ENCODE measurements around the gene NACC1.

Gene NACC1

GRCh38 chr19:13073263-13073662, 44.8 kb upstream of the NACC1 start:
- no peak for TF ChIP-seq CTCF (IDR thresholded peaks at IDR 0.05; ENCODE audit: control extremely low read depth, extremely low read depth, low read depth, missing control alignments)
- CTCF ChIA-PET: interaction anchor here (0.9 to 10.8 kb wide), 6 partner anchors 9 to 300 kb away, joined by 3 to 102 read pairs (median 8); no protein-coding TSS in a partner anchor
- POLR2A ChIA-PET: no interaction called here
- no peak for DNase-seq (ENCODE audit: extremely low spot score)

GRCh38 chr19:13074378-13074777, 43.7 kb upstream of the NACC1 start:
- DNase-seq (ENCODE audit: extremely low spot score): no peak
- CTCF ChIA-PET: interaction anchor here (1.3 to 10.8 kb wide), 4 partner anchors 10 to 109 kb away, joined by 3 to 102 read pairs (median 28); no protein-coding TSS in a partner anchor
- no peak for TF ChIP-seq CTCF (IDR thresholded peaks at IDR 0.05; ENCODE audit: control extremely low read depth, extremely low read depth, low read depth, missing control alignments)
- POLR2A ChIA-PET: interaction anchor here (0.6 kb wide), 1 partner anchor 280 kb away, joined by 5 read pairs; no protein-coding TSS in a partner anchor

GRCh38 chr19:13076320-13076719, 41.7 kb upstream of the NACC1 start:
- no peak for DNase-seq (ENCODE audit: extremely low spot score)
- no peak for TF ChIP-seq CTCF (IDR thresholded peaks at IDR 0.05; ENCODE audit: control extremely low read depth, extremely low read depth, low read depth, missing control alignments)
- ChIA-PET POLR2A (no interaction called here), CTCF (interaction anchor here (1.3 to 10.8 kb wide), 3 partner anchors 16 to 111 kb away, joined by 6 to 102 read pairs (median 8); no protein-coding TSS in a partner anchor)

- TF ChIP-seq CTCF (IDR thresholded peaks at IDR 0.05; ENCODE audit: control extremely low read depth, extremely low read depth, low read depth, missing control alignments): no peak
- ChIA-PET CTCF (interaction anchor here (1.3 to 10.8 kb wide), 3 partner anchors 16 to 111 kb away, joined by 6 to 102 read pairs (median 8); no protein-coding TSS in a partner anchor), POLR2A (no interaction called here)
- no peak for DNase-seq (ENCODE audit: extremely low spot score)
These were observed 41.3 kb upstream of the NACC1 start for GRCh38 chr19:13076787-13077186.

- DNase-seq (ENCODE audit: extremely low spot score): no peak
- TF ChIP-seq CTCF (IDR thresholded peaks at IDR 0.05; ENCODE audit: control extremely low read depth, extremely low read depth, low read depth, missing control alignments): no peak
- ChIA-PET POLR2A (no interaction called here), CTCF (interaction anchor here (0.7 to 10.8 kb wide), 4 partner anchors 16 to 112 kb away, joined by 3 to 102 read pairs (median 7); no protein-coding TSS in a partner anchor)
These were observed 40.8 kb upstream of the NACC1 start for GRCh38 chr19:13077240-13077639.

- no peak for DNase-seq (ENCODE audit: extremely low spot score)
- POLR2A ChIA-PET: no interaction called here
- TF ChIP-seq CTCF (IDR thresholded peaks at IDR 0.05; ENCODE audit: control extremely low read depth, extremely low read depth, low read depth, missing control alignments): no peak
- CTCF ChIA-PET: interaction anchor here (0.8 to 10.8 kb wide), 5 partner anchors 15 to 113 kb away, joined by 3 to 102 read pairs (median 8); no protein-coding TSS in a partner anchor
These were observed 39.7 kb upstream of the NACC1 start for GRCh38 chr19:13078381-13078780.
